NCI-H510A (cell line): ENCODE data around the gene CTF1.
"Not testable (repeated sequence)": the region's sequence is repeated elsewhere in the genome, so short reads cannot be mapped to it uniquely, and the experiment has no call there.

Source experiments
- DNase-seq: peaks from one replicate; lab custom pipeline; 2025; lab: John Stamatoyannopoulos, UW

Gene CTF1, protein sequence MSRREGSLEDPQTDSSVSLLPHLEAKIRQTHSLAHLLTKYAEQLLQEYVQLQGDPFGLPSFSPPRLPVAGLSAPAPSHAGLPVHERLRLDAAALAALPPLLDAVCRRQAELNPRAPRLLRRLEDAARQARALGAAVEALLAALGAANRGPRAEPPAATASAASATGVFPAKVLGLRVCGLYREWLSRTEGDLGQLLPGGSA

DNA sequence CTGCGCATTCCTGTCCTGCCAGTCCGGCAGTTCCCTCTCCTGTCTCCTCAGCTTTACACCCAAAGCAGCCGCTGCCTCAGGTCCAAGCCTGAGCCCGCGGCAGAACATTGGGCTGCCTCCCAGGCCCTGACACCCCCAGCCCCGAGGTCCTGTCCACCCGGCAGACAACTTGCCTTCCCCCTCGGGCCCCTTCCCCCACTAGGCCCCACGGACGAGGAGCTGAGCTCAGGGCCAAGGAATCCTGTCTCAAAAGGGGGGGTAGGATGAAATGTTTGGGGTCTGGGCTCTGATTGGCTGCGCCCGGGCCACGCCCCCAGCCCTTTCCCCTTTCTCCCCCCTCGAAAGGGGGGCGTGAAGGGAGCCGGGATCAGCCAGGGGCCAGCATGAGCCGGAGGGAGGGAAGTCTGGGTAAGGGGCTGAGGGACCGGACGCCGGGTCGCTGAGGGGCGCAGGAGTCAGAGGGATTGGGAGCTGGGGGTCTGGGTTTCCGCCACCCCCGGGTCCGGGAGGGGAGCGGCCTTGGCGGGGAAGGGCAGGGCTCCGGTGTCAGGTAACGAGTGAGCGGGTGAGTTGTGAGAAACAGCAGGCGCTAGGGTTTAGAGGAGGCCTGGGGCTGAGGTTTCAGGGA lies at the start of gene CTF1:
Gene CTF1, plus strand, starts transcription at position 354 of the 628 bp plus-strand sequence. Its CDS starts 30 bp downstream, at position 384.
- DNase-seq, result peak; percentile 62

- no peak for DNase-seq
Measured at GRCh38 chr16:30846649-30847402, 49.6 kb upstream of the CTF1 start.

GRCh38 chr16:30850246-30850645 lies 46.2 kb upstream of the CTF1 start:
- no peak for DNase-seq

GRCh38 chr16:30853758-30854157 lies 42.7 kb upstream of the CTF1 start:
- no peak for DNase-seq

DNA sequence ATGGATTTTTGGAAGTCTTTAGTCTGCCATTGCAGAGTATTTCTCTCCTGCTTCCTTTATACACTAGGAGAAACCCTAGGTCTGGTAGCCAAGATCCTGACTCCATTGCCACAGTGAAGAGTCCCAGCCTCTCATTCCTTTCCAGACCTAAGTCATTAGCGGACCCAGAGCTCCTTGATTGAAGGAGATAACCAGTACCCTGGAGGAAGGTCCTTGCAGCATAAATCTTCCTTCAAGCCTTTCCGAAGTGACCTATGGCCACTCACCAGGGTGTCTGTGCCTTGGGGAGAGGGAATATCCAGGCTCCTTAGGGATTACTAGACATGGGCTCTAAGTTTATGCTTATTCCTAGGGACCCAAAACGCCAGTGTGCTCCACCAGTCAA lies 38.3 kb upstream of the CTF1 start:
- no peak for DNase-seq

DNA sequence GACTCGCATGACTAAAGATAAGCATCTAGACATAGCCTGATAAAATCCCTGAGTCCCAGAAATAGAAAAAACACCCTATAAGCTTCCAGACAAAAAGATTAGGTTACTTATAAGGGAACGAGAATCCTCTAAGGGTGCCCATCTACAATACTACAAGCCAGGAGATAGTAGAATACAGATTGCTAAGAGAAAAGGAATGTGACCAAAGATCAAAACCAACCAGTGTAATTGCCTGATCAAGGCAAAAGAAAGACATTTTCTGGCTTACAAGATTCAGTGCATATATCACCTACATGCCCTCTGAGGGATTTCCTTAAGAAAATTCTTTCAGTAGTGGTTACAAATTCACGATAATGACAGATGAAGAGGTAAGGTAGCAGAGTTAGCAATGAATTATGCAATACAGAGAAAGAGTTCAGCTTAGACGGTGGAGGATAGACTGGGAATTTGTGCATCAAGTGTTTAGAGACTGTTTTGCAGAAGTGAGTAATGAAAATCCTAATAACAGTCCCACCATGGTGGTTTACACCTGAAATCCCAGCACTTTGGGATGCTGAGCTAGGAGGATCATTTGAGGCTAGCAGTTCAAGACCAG lies 37.5 kb upstream of the CTF1 start:
- DNase-seq, result no peak

GRCh38 chr16:30860729-30861128 lies 35.7 kb upstream of the CTF1 start:
- DNase-seq, result not testable (repeated sequence)

- DNase-seq, result not testable (repeated sequence)
Measured at GRCh38 chr16:30863178-30863577, 33.2 kb upstream of the CTF1 start.

DNA sequence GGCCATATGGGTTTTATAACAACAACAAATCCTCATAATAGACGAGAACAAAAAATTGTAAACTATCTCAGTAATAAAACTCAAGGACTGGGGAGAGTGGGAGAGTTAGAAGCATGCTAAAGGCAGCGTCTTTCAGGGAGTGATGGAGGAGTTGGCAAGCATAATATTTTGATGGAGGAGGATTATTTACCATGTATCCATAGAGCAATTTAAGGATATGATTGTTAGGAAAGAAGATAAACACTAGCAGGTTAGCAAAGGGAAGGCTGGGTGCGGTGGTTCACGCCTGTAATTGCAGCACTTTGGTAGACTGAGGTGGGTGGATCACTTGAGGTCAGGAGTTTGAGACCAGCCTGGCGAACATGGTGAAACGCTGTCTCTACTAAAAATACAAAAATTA lies 30.4 kb upstream of the CTF1 start:
- DNase-seq, result no peak

DNA sequence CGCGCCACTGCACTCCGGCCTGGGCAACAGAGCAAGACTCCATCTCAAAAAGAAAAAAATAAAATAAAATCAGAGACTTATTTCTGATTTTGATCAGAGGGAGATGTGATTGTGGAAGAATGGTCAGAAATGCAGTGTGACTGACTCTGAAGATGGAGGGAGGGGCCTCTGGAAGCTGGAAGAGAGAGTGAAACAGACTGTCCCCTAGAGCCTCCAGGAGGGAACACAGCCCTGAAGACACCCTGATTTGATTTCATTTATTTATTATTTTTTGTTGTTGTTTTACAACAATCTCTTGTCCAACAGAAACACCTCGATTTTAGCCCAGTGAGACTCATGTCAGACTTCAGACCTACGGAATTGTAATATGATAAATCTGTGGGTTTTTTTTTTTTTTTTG lies 28.7 kb upstream of the CTF1 start:
- no peak for DNase-seq

DNA sequence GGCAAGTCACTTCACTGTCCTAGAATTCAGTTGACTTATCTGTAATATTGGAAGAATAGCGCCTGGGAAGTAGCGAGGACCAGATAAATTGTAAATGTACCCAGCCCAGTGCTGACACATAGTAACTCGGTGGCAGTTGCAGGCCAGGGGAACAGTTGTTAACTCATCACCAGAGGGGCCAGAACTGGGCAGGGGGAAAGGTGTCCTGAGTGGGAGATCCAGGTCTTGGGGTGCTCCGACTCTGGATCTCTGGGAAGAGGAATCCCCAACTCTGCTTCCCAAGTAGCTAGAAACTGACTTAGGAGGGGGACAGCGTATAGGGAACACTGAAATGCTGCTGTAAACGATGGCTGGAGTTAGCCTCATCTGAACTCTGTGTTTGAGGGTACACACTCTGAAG lies 25.5 kb upstream of the CTF1 start:
- DNase-seq, result no peak

GRCh38 chr16:30874244-30874820 lies 22.1 kb upstream of the CTF1 start:
- no peak for DNase-seq

DNA sequence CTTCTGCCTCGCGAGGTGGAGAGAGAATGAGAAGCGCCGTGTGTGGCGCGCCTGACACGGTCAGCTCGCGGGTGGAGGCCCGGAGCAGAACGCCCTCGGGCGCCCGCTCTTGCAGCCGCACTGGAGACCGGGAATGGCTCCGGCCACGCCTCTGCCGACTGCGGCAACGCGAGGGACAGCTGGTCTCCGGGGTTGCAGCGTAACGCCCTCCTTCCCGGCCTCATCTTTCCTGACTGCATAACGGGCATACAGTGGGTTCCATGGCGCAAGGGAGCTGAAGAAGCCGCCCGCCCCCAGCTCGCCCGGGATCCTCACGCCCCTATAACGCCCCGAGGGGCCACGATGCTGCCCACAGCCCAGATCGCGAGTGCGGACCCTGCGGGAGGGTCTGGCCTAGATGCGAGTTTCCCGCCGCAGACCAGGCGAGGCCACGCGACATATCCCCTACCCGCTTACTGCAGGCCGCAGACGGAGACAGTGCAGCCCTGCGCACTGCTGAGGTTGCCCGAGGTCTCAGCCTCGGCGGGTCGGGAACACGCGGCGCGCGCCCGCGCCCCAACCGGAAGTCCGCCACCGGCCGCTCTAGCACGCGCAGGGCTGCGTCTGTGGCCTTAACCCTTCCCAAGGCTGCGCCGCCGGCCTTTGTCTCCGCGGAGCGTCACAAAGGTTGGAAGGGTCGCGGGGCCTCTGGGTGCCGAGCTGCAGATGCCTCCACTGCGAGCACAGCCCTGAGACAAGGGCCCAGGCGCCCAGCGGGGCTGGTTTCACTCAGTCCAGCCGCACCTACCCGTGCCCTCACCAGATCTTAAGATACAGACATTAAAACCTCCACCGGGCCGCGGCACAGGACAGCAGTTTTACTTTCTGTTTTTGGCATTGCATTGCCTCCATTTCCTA lies 21.3 kb upstream of the CTF1 start:
- DNase-seq, result peak; percentile 95

GRCh38 chr16:30875871-30876801 lies 20.3 kb upstream of the CTF1 start:
- DNase-seq, result no peak

DNA sequence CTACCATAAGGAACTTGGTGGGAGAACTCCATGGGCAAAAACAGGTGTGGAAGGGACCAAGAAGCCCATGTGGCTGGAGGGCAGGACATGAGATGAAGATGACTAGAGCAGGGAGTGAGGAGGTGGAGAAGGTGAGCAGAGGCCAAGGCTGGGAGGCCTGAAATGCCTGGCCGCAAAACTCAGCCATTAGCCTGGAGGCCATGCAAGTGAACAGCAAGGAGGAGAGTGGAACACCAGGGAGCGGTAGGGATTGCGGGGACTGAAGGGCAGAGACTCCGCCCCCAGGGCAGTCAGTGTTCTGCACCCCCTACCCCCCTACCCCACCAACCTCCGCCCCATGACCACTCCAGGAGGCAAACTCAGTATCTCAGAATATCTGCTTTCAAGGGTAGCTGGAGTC lies 19.5 kb upstream of the CTF1 start:
- DNase-seq, result peak; percentile 54

DNA sequence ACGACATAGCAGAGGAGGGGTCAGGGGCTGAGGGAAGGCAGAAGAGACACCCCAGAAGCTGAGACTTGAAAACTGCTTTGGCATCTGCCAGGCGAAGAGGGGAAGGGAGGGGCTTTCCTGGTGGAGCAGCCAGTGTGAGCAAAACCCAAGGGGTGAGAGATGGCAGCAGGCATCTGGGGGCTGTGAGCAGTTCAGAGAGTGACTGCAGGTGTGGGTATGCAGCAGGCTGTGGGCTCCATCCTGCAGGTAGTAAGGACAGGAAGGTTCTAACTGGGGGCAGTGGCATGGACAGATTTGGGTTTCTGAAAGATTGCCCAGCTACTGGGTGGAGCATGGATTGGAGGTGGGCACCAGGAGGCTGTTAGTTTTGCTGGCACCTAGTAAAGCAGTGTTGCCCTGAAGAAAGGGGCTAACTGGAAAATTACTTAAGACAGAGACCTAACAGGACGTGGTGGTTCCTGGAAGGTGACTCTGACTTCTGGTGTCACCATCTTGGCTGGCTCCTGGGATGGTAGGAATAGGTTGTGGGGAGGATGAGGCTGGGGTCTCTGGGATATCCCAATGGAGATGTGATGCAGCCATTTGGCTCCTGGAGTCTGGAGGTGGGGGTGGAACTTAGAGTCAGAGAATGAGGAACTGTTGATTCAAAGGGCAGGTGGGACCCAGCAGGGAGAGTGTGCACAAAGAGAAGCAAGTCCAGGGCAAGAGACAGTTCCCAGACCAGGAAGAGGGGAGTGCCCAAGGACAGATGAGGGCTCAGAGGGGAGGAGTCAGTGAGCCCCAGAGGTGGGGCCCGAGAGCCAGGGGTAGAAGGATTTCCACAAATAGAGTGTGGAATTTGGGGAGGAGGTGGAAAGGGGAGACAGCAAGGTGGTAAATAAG lies 13.7 kb upstream of the CTF1 start:
- no peak for DNase-seq

DNA sequence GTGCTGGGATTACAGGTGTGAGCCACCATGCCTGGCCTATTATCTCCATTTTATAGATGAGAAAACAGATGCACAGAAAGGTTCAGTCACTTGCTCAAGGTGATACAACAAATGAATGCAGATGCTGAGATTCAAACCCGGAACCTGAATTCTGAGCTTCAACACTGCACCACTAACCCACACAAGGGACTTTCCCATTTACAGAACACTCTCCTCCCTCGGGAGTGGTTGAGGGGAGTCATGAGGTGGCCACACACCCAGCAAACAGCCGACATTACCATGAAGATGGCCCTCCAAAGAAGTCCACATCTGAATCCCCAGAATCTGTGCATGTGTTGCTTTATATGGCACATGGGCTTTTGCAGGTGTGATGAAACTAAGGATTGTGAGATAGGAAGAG lies 11.7 kb upstream of the CTF1 start:
- DNase-seq, result no peak

DNA sequence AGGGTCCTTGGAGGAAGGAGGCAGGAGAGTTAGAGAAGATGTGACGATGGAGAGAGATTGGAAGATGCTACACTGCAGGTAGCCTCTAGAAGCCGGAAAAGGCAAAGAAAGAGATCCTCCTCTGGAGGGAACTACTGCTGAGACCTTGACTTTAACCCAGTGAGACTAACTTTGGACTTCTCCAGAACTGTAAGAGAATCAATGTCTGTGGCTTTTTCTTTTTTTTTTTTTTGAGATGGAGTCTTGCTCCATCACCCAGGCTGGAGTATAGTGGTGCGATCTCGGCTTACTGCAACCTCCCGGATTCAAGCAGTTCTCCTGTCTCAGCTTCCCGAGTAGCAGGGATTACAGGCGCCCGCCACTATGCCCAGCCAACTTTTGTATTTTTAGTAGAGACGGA lies 11.2 kb upstream of the CTF1 start:
- DNase-seq, result no peak

GRCh38 chr16:30886145-30886544 lies 10.3 kb upstream of the CTF1 start:
- no peak for DNase-seq
